Duodenal mucosa (tissue), 2 donors: Measurements from ENCODE around the gene IMMP2L.
"Not testable (repeated sequence)": the region's sequence is repeated elsewhere in the genome, so short reads cannot be mapped to it uniquely, and the experiment has no call there.

Experiments used
- H3K27ac ChIP-seq: one replicate; pipeline ENCODE4 v1.7.0; 2013; ENCODE audit warnings: low read depth, low read length
- H3K27me3 ChIP-seq, 2 donors: one replicate each; pipeline ENCODE4 v1.7.0; 2013; ENCODE audit warnings: low read length in 2 of 2, control low read depth in 1 of 2; ENCODE audit not compliant: insufficient read depth in 2 of 2, control insufficient read depth in 1 of 2
- H3K36me3 ChIP-seq, 2 donors: one replicate each; pipeline ENCODE4 v1.7.0; 2013; ENCODE audit warnings: low read length in 2 of 2, control low read depth in 1 of 2; ENCODE audit not compliant: insufficient read depth in 2 of 2, control insufficient read depth in 1 of 2
- H3K4me1 ChIP-seq, 2 donors: one replicate each; pipeline ENCODE4 v1.7.0; 2013; ENCODE audit warnings: low read length in 2 of 2, control low read depth in 1 of 2; ENCODE audit not compliant: insufficient read depth in 2 of 2, control insufficient read depth in 1 of 2
- H3K4me3 ChIP-seq, 2 donors: one replicate each; pipeline ENCODE4 v1.7.0; 2013; ENCODE audit warnings: low read length in 2 of 2, low read depth in 1 of 2
- H3K9ac ChIP-seq, 2 donors: one replicate each; pipeline ENCODE4 v1.7.0; 2013; ENCODE audit warnings: low read length in 2 of 2, low read depth in 1 of 2
- H3K9me3 ChIP-seq, 2 donors: one replicate each; pipeline ENCODE4 v1.7.0; 2013; ENCODE audit warnings: low read length in 2 of 2, control low read depth in 1 of 2; ENCODE audit not compliant: control insufficient read depth in 1 of 2

Gene IMMP2L

DNA sequence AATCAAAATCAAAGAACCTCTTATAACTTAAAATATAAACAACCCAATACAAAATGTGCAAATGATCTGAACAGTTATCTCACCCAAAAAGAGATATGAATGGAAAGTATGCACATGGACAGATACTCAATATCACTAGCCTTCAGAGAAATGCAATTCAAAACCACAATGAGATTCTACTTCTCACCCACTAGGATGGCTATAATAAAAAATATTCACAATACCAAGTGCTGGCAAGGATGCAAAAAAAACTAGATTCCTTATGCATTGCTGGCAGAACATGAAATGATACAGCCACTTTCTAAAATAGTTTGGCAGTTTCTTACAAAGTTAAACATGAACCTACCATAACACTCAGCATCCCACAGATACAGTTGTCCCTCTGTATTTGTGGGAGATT, 601.5 kb downstream of the IMMP2L start:
- no peaks in the 10 kb centered on the region for H3K27me3 ChIP-seq
- no peaks in the 10 kb centered on the region for H3K36me3 ChIP-seq
- H3K4me3 ChIP-seq: no peak overlapping the region
- no peak overlapping the region for H3K9ac ChIP-seq
- peaks cover 0 to 3% of the 10 kb centered on the region in 2 donors for H3K4me1 ChIP-seq
- no peak overlapping the region for H3K27ac ChIP-seq
- no peaks in the 10 kb centered on the region for H3K9me3 ChIP-seq

- no peaks in the 10 kb centered on the region for H3K4me1 ChIP-seq
- no peak overlapping the region for H3K4me3 ChIP-seq
- H3K36me3 ChIP-seq: no peaks in the 10 kb centered on the region
- H3K9ac ChIP-seq: no peak overlapping the region
- H3K27me3 ChIP-seq: no peaks in the 10 kb centered on the region
- no peak overlapping the region for H3K27ac ChIP-seq
- H3K9me3 ChIP-seq: no peaks in the 10 kb centered on the region
These were observed 614.0 kb downstream of the IMMP2L start for GRCh38 chr7:110948280-110948679.

DNA sequence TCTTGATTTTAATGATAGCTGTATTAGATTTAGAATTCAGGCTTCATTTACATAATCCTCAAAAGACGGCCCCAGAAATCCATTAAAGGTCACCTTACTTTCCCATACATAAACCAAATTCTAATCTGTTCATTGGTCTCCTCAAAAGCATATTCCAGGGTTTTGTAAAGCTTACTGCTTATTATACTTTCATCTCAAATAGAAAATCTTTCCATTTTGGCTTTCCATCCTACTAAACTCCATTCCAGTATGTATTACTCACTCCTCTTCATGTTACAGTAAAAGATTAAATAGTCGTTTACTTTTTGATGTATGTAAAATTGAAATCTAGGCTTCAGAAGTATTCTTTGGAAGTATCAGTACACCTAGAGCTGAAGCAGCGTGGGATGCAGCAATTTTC, 614.9 kb downstream of the IMMP2L start:
- H3K4me1 ChIP-seq: no peaks in the 10 kb centered on the region
- no peaks in the 10 kb centered on the region for H3K36me3 ChIP-seq
- H3K4me3 ChIP-seq: no peak overlapping the region

DNA sequence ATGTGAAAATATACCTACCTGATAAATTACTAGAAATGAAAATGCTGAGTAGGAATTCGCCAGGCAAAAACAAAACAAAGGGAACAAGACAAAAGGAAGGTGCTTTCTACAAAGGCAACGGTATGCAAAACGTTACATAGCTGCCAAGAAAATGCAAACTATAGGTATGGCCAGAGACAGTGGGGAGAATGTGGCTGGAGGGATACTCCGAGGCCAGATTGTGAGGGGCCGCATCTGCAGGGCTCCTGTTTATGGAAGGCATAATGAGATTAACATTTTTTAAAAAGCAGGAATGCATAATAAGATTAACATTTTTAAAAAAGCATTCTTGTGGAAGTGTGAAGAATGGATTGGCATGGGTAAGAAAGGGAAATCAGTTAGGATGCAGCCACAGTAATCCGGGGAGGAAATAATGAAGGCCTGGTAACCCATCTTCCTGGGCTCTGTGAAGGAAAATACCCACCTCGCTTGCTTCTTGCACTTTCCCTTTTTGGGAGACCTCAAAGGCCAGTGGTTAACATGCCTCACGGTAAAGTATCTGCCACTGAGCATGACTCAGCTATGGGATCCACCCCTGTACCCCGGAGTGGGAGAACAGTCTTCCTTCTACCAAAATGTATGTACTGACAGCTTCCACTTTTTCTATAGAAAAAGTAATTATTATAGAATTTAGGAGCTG, 617.2 kb downstream of the IMMP2L start:
- Histone ChIP-seq H3K9me3 (no peaks in the 10 kb centered on the region), H3K27me3 (no peaks in the 10 kb centered on the region), H3K36me3 (no peaks in the 10 kb centered on the region), H3K4me1 (no peaks in the 10 kb centered on the region), H3K9ac (no peak overlapping the region), H3K27ac (no peak overlapping the region), H3K4me3 (no peak overlapping the region)

More for the DNA sequence above, 614.9 kb downstream of the IMMP2L start:
- no peak overlapping the region for H3K9ac ChIP-seq
- no peaks in the 10 kb centered on the region for H3K27me3 ChIP-seq
- H3K27ac ChIP-seq: no peak overlapping the region
- no peaks in the 10 kb centered on the region for H3K9me3 ChIP-seq

GRCh38 chr7:110944448-110944847, 617.8 kb downstream of the IMMP2L start:
- Histone ChIP-seq H3K27ac (no peak overlapping the region), H3K9me3 (no peaks in the 10 kb centered on the region), H3K9ac (no peak overlapping the region), H3K4me3 (no peak overlapping the region), H3K4me1 (no peaks in the 10 kb centered on the region), H3K27me3 (no peaks in the 10 kb centered on the region), H3K36me3 (no peaks in the 10 kb centered on the region)

GRCh38 chr7:110943701-110944345, 618.5 kb downstream of the IMMP2L start:
- no peaks in the 10 kb centered on the region for H3K36me3 ChIP-seq

DNA sequence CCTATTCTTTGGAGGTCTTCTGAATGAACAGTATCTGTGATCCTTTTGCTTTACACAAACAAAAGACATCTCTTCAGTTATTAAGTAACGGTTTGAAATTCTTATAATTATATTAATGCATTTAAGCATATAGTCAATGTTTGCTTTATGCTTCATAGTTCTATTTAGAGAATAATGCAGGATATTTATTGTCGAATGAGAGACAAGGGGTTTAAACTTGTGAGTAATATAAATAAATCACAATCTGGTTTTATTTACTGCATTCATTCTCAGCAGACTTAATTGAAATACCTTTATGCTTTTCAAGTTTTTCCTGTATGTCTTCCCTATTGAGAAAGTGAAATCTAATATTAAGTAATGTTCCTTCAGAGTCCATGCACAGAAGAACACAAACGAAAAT, 620.9 kb downstream of the IMMP2L start:
- no peak overlapping the region for H3K27ac ChIP-seq
- H3K9ac ChIP-seq: no peak overlapping the region
- H3K4me1 ChIP-seq: no peaks in the 10 kb centered on the region
- no peaks in the 10 kb centered on the region for H3K27me3 ChIP-seq
- no peaks in the 10 kb centered on the region for H3K36me3 ChIP-seq
- no peak overlapping the region for H3K4me3 ChIP-seq
- H3K9me3 ChIP-seq: no peaks in the 10 kb centered on the region

More at GRCh38 chr7:110943701-110944345, 618.5 kb downstream of the IMMP2L start:
- Histone ChIP-seq H3K4me1 (no peaks in the 10 kb centered on the region), H3K27me3 (no peaks in the 10 kb centered on the region), H3K27ac (no peak overlapping the region), H3K4me3 (no peak overlapping the region), H3K9me3 (no peaks in the 10 kb centered on the region), H3K9ac (no peak overlapping the region)

DNA sequence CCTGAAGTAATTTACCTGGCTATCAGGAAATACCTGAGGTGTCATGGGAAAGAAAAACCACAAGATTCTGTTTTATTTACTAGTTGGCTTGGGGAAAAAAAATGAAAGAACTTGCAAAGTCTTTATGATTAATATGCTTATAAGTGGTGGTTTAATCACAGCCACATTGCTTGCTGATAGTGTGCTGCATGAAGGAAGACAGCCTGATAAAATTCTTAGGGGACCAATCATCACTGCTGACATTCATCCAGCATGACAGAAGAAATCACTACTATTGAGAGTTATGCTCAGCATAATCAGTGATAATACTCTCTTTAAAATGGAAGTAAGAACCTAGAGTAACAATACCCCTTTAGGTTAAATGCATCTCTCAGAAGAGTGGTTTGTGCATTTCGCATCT, 621.5 kb downstream of the IMMP2L start:
- H3K27me3 ChIP-seq: no peaks in the 10 kb centered on the region
- H3K27ac ChIP-seq: no peak overlapping the region
- H3K36me3 ChIP-seq: no peaks in the 10 kb centered on the region
- no peak overlapping the region for H3K4me3 ChIP-seq
- no peak overlapping the region for H3K9ac ChIP-seq
- H3K4me1 ChIP-seq: no peaks in the 10 kb centered on the region
- no peaks in the 10 kb centered on the region for H3K9me3 ChIP-seq

DNA sequence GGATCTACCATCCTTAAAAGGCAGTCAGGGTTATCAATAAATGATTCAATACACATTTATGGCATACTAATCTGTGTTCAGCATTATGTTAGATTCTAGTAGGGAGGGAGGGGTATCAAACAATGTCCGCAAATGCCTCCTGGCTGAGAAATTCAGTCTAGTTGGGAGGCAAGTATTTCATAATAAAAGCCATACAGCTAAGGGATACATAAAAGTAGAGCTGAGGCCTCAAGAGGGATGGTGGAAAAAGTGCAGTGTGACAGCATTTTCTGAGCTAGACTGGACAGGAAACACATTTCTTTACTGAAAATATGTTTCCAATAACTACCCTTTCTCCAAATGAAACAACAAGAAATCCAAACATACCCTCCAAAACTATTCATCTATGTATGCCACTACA, 624.1 kb downstream of the IMMP2L start:
- Histone ChIP-seq H3K4me1 (no peaks in the 10 kb centered on the region), H3K9ac (no peak overlapping the region), H3K4me3 (no peak overlapping the region), H3K27me3 (no peaks in the 10 kb centered on the region), H3K27ac (no peak overlapping the region), H3K36me3 (no peaks in the 10 kb centered on the region), H3K9me3 (no peaks in the 10 kb centered on the region)

- H3K36me3 ChIP-seq, H3K27me3 ChIP-seq, H3K9ac ChIP-seq, H3K4me1 ChIP-seq, H3K9me3 ChIP-seq, H3K4me3 ChIP-seq, H3K27ac ChIP-seq: not testable (repeated sequence)
These were observed 625.6 kb downstream of the IMMP2L start for GRCh38 chr7:110936665-110937064.
